Measurements from ENCODE around the gene UPK3BL1. TPM values are rescaled to one million over a fixed set of nuclear protein-coding genes. Genes with fewer than 3 reads are reported as not detected.
"Not testable (repeated sequence)": the region's sequence is repeated elsewhere in the genome, so short reads cannot be mapped to it uniquely, and the experiment has no call there.

UPK3BL1 gene
- total RNA-seq, 1 donor from 2014 or later: 5.3 TPM

DNA sequence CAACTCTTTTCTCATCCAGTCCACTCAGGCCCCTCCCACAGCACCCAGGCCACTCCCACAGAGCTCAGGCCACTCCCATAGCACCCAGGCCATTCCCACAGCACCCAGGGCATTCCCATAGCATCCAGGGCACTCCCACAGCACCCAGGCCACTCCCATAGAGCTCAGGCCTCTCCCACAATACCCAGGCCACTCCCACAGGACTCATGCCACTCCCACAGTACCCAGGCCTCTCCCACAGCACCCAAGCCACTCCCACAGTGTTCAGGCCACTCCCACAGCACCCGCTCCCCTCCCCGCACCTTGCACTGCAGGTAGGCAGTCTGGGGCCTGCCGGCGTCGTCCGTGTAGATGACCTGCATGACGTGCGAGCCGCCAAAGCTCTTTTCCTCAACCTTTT is 52.7 kb downstream of the UPK3BL1 start:
- DNase-seq (ENCODE audit: low read depth, low spot score): not testable (repeated sequence)

Other genes starting within 250 kb of the UPK3BL1 start
- gene PRKRIP1, start 246.4 kb downstream of the UPK3BL1 start, total RNA-seq: 13.8 and 14.3 TPM in 2 replicates
- gene ORAI2, start 209.2 kb downstream of the UPK3BL1 start, total RNA-seq: 84.0 and 102 TPM in 2 replicates
- 11.5 and 13.4 TPM in 2 replicates for gene ALKBH4, start 177.9 kb downstream of the UPK3BL1 start, total RNA-seq
- 27.1 and 35.7 TPM in 2 replicates for gene LRWD1, start 177.8 kb downstream of the UPK3BL1 start, total RNA-seq
- 38.6 and 42.0 TPM in 2 replicates for gene POLR2J, start 163.9 kb downstream of the UPK3BL1 start, total RNA-seq
- gene RASA4B, start 125.0 kb downstream of the UPK3BL1 start, total RNA-seq: 1.5 and 2.2 TPM in 2 replicates
- gene UPK3BL2, start 99.1 kb downstream of the UPK3BL1 start, total RNA-seq: 1.2 and 1.3 TPM in 2 replicates
- gene SPDYE2, start 91.6 kb downstream of the UPK3BL1 start, total RNA-seq: not detected in 2 replicates
- gene POLR2J3, start 70.2 kb downstream of the UPK3BL1 start, total RNA-seq: 16.9 and 21.8 TPM in 2 replicates
- gene RASA4, start 26.0 kb downstream of the UPK3BL1 start, total RNA-seq: 2.5 and 3.6 TPM in 2 replicates
- gene SPDYE2B, start 7.5 kb upstream of the UPK3BL1 start, total RNA-seq: not detected in 2 replicates
- 1.7 and 2.6 TPM in 2 replicates for gene POLR2J2, start 28.9 kb upstream of the UPK3BL1 start, total RNA-seq
- gene FAM185A, start 106.2 kb upstream of the UPK3BL1 start, total RNA-seq: 8.8 and 10.9 TPM in 2 replicates

All from pulmonary artery endothelial cell (primary cell).